Activated CD8-positive, alpha-beta T cell treated with anti-CD3 and anti-CD28 coated beads for 36 hours (primary cell): Measurements from ENCODE around the gene SLC38A9. TPM values are rescaled to one million over a fixed set of nuclear protein-coding genes. Genes with fewer than 3 reads are reported as not detected.

Experiments
- ATAC-seq: fragments of 200-7000 bp; cut with Tn5 transposase; one replicate; pipeline ENCODE4 v1.10.0; 2021; ENCODE audit warnings: mild to moderate bottlenecking, moderate library complexity
- CTCF ChIA-PET: fragments of 350-600 bp; sonication (Branson Sonifier 250); formaldehyde crosslinking; loops from one replicate; lab custom pipeline; 2021; ENCODE audit warnings: antibody characterized with exemption; lab: Charles Lee
- POLR2A ChIA-PET: fragments of 350-600 bp; sonication (Branson Sonifier 250); formaldehyde crosslinking; loops from one replicate; lab custom pipeline; 2021; ENCODE audit warnings: antibody characterized with exemption; lab: Charles Lee
- DNase-seq: peaks from one replicate; pipeline ENCODE4 v3.0.0-alpha.2; 2020
- H3K27ac Mint-ChIP-seq: one replicate; pipeline ENCODE4 v1.8.0; 2021; ENCODE audit warnings: mild to moderate bottlenecking, mixed read lengths
- H3K27me3 Mint-ChIP-seq: one replicate; pipeline ENCODE4 v1.8.0; 2021; ENCODE audit warnings: mixed read lengths
- H3K36me3 Mint-ChIP-seq: one replicate; pipeline ENCODE4 v1.8.0; 2021; ENCODE audit warnings: low read depth, mixed read lengths
- H3K4me1 Mint-ChIP-seq: one replicate; pipeline ENCODE4 v1.8.0; 2021; ENCODE audit warnings: low read depth, mixed read lengths
- H3K4me3 Mint-ChIP-seq: one replicate; pipeline ENCODE4 v1.8.0; 2021; ENCODE audit warnings: mild to moderate bottlenecking, moderate library complexity, mixed read lengths
- H3K9me3 Mint-ChIP-seq: one replicate; pipeline ENCODE4 v1.8.0; 2021; ENCODE audit warnings: mixed read lengths
- intact Hi-C: fragments of 100-400 bp; cut with micrococcal nuclease; formaldehyde crosslinking; loops from one replicate; pipeline ENCODE4 v1.10.0; 2022
- total RNA-seq, 2 experiments: library from RNA; stranded (reverse); gene quantifications; one replicate each; pipeline ENCODE4 v1.2.3, GENCODE V29; 2021
- TF ChIP-seq, protein P1 (sequence below): fragments of 200-600 bp; IDR thresholded peaks from one replicate; pipeline ENCODE4 v1.8.0; 2022; ENCODE audit warnings: antibody characterized with exemption, mild to moderate bottlenecking

SLC38A9 gene
- total RNA-seq, 2 experiments from 2014 or later, result 11.4 to 12.0 TPM

DNA sequence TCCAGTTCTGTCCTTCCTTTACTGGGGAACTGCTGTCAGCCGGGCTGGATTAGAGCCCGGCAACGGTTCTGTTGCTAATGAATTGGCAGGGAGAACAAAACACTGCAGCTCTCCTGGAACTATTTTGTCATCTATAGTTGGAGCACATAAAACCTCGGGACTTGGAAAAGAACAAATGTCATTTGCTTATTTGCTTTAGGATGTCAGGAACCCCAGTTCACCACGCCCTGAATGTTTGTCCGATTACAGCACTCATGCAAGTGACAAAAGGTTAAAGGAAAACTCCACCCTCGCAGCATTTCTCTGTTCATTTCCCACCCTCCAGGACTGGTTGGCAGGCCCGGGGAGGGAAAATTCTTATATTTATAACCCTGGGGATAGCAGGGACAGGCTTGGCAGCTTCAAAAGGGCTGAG is 110.9 kb downstream of the SLC38A9 start:
- H3K27ac Mint-ChIP-seq, result peak overlapping the region; percentile 47
- TF ChIP-seq, protein P1, sequence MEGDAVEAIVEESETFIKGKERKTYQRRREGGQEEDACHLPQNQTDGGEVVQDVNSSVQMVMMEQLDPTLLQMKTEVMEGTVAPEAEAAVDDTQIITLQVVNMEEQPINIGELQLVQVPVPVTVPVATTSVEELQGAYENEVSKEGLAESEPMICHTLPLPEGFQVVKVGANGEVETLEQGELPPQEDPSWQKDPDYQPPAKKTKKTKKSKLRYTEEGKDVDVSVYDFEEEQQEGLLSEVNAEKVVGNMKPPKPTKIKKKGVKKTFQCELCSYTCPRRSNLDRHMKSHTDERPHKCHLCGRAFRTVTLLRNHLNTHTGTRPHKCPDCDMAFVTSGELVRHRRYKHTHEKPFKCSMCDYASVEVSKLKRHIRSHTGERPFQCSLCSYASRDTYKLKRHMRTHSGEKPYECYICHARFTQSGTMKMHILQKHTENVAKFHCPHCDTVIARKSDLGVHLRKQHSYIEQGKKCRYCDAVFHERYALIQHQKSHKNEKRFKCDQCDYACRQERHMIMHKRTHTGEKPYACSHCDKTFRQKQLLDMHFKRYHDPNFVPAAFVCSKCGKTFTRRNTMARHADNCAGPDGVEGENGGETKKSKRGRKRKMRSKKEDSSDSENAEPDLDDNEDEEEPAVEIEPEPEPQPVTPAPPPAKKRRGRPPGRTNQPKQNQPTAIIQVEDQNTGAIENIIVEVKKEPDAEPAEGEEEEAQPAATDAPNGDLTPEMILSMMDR, result no peak
- H3K9me3 Mint-ChIP-seq, result no peaks in the 10 kb centered on the region
- POLR2A ChIA-PET, result no interaction called here
- no peaks in the 10 kb centered on the region for H3K36me3 Mint-ChIP-seq
- peak overlapping the region; percentile 6 for H3K4me3 Mint-ChIP-seq
- ATAC-seq, result peak; percentile 19
- intact Hi-C loops, result no loop called here
- no peaks in the 10 kb centered on the region for H3K27me3 Mint-ChIP-seq
- peaks cover 41% of the 10 kb centered on the region for H3K4me1 Mint-ChIP-seq
- no peak for DNase-seq
- CTCF ChIA-PET, result interaction anchor here (1.4 kb wide), 1 partner anchor 25 kb away, joined by 4 read pairs; no protein-coding TSS in a partner anchor

DNA sequence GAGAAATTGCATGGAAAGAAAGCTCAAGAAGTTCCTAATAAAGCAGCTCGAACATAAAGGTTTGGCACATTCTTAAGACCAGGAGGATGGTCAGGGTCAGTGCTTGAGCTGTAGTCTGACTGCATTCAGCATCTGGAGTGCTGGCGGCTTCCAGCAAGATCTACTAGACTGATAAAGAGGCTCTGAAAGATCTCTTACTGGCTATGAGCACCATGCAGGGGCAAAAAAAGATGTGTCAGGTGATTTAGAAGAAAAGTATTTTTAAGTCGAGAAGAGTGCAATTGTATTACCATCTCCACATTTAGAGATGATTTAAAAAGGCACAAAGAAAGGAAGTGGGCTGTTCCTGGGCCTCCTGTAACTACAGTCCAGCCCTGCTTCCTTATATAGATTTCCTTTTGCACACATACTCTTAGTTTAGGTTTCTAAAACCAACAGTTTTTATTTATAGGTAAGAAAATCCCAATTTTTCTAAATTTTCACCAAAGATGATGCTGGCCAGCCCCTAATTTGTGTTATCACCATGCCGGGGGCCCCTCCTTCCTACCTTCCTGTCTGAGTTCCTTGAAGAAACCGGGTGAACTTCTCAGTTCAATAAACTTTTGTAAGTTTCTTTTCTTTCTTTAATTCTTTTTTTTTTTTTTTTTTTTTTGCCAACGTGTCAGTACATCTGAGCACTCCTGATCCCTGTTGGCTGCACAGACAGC is 111.5 kb downstream of the SLC38A9 start:
- Mint-ChIP-seq H3K36me3 (no peaks in the 10 kb centered on the region), H3K27ac (peak overlapping the region; percentile 47), H3K9me3 (no peaks in the 10 kb centered on the region), H3K27me3 (no peaks in the 10 kb centered on the region), H3K4me3 (peak overlapping the region; percentile 6), H3K4me1 (peaks cover 41% of the 10 kb centered on the region)
- POLR2A ChIA-PET, result no interaction called here
- peak; percentile 68 for ATAC-seq
- TF ChIP-seq, protein P1, result no peak
- intact Hi-C loops, result no loop called here
- CTCF ChIA-PET, result interaction anchor here (1.4 kb wide), 1 partner anchor 25 kb away, joined by 4 read pairs; no protein-coding TSS in a partner anchor
- DNase-seq, result peak; percentile 41

DNA sequence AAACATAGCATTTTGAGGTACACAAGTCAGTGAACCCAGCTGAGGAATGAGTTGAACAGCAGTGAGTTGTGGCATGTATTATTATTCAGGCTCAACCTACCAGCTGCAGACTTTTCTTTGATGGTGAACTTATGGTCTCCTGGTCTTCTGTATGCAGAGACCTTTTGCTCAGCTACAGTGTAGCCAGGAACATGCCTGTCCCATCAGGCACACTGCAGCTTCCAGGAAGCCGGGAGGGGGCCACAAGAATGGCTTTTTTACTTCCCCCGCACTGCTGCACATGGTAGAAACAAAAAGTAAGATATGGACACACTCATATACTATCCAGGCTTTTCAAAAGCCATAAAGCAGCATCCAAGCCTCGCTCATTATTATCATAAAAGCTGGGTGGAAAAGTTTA is 112.0 kb downstream of the SLC38A9 start:
- Mint-ChIP-seq H3K4me3 (peak overlapping the region; percentile 6), H3K27ac (peak overlapping the region; percentile 47), H3K27me3 (no peaks in the 10 kb centered on the region), H3K9me3 (no peaks in the 10 kb centered on the region), H3K36me3 (no peaks in the 10 kb centered on the region), H3K4me1 (peaks cover 41% of the 10 kb centered on the region)
- no peak for DNase-seq
- intact Hi-C loops, result no loop called here
- ChIA-PET POLR2A (interaction anchor here (0.7 kb wide), 1 partner anchor 37 kb away, joined by 3 read pairs; no protein-coding TSS in a partner anchor), CTCF (interaction anchor here (1.4 kb wide), 1 partner anchor 24 kb away, joined by 4 read pairs; no protein-coding TSS in a partner anchor)
- TF ChIP-seq, protein P1, result no peak
- peak; percentile 9 for ATAC-seq

DNA sequence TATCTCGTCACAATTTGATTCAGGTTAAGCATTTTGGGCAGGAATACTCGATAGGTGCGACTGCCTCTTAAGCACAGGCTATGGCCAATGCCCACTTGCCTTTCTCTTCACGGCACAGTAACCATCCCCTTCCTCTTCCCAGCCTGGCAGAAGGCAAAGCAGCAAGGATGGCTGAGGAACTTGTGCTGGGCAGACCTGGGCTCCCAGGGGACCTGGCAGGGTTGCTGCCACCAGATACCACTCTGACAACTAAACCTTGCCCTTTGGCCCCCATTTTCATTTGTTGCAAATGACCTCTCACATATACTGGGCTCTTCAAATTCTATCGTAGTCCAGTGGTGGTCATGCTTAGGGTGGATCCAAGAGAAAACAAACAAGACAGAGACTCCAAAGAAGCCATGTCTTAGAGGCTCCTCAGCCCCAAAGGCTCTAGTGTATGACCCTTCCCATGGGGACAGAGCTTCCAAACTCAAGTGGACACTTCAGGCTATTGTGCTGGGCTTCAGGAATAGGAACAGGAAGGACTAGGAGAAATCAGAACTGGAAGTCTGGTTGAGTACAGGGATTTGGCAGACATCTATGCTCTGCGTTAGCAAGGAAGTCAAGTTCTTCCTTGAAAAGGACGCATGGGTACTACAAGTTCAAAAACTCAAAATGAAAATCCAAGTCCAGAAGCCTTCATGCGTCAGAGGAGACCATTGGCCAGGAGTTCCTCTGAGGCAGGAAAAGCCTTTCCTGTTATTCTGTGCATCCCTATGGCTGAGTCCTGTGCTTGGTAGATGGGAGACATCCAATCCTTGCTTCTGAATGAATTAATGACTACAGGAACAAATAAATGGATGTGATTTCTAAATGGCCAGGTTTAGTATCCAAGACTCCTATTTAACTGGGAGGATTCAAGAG is 112.7 kb downstream of the SLC38A9 start:
- no peaks in the 10 kb centered on the region for H3K27me3 Mint-ChIP-seq
- H3K27ac Mint-ChIP-seq, result no peak overlapping the region
- no peak for ATAC-seq
- no peaks in the 10 kb centered on the region for H3K9me3 Mint-ChIP-seq
- DNase-seq, result no peak
- no peak overlapping the region for H3K4me3 Mint-ChIP-seq
- ChIA-PET CTCF (no interaction called here), POLR2A (interaction anchor here (0.7 kb wide), 1 partner anchor 37 kb away, joined by 3 read pairs; no protein-coding TSS in a partner anchor)
- peaks cover 43% of the 10 kb centered on the region for H3K4me1 Mint-ChIP-seq
- intact Hi-C loops, result no loop called here
- H3K36me3 Mint-ChIP-seq, result no peaks in the 10 kb centered on the region
- TF ChIP-seq, protein P1, result no peak
